Hepatocyte (in vitro differentiated cells): ENCODE results near the gene MIPOL1.

Source experiments
- CTCF ChIP-seq: fragments of 200-600 bp; sonication (generic); IDR thresholded peaks from 2 replicates; pipeline ENCODE4 v1.5.1; 2016; ENCODE audit warnings: antibody characterized with exemption, mild to moderate bottlenecking; ENCODE audit not compliant: poor library complexity
- EZH2phosphoT487 ChIP-seq: fragments of 200-600 bp; sonication (generic); IDR thresholded peaks from one replicate; pipeline ENCODE4 v1.6.1; 2018; ENCODE audit warnings: antibody characterized with exemption, mild to moderate bottlenecking, low read depth, moderate library complexity; ENCODE audit not compliant: unreplicated experiment, severe bottlenecking

GRCh38 chr14:37587881-37588666, 390.3 kb downstream of the MIPOL1 start:
- no peak for TF ChIP-seq CTCF
- peak; percentile 58 for TF ChIP-seq EZH2phosphoT487
